SH-SY5Y (cell line): ENCODE data around the gene NMNAT3.

ENCODE experiments used
- GATA2 ChIP-seq: IDR thresholded peaks from 2 replicates; pipeline ENCODE4 v1.6.1; 2011; ENCODE audit warnings: mild to moderate bottlenecking, low read depth, low read length
- GATA3 ChIP-seq: IDR thresholded peaks from 2 replicates; pipeline ENCODE4 v1.6.1; 2011; ENCODE audit warnings: low read depth, mild to moderate bottlenecking, low read length, moderate library complexity

- no peak for TF ChIP-seq GATA3
- TF ChIP-seq GATA2, result no peak
These were observed 139.8 kb downstream of the NMNAT3 start for GRCh38 chr3:139537795-139538621.
